Middle frontal gyrus (tissue), 1 donor: ENCODE data around the gene TTLL8.

ENCODE experiments used
- DNase-seq: peaks from one replicate; pipeline ENCODE4 v3.0.0-alpha.2; 2015; ENCODE audit warnings: low spot score; ENCODE audit errors: extremely low spot score

The TTLL8 gene

DNA sequence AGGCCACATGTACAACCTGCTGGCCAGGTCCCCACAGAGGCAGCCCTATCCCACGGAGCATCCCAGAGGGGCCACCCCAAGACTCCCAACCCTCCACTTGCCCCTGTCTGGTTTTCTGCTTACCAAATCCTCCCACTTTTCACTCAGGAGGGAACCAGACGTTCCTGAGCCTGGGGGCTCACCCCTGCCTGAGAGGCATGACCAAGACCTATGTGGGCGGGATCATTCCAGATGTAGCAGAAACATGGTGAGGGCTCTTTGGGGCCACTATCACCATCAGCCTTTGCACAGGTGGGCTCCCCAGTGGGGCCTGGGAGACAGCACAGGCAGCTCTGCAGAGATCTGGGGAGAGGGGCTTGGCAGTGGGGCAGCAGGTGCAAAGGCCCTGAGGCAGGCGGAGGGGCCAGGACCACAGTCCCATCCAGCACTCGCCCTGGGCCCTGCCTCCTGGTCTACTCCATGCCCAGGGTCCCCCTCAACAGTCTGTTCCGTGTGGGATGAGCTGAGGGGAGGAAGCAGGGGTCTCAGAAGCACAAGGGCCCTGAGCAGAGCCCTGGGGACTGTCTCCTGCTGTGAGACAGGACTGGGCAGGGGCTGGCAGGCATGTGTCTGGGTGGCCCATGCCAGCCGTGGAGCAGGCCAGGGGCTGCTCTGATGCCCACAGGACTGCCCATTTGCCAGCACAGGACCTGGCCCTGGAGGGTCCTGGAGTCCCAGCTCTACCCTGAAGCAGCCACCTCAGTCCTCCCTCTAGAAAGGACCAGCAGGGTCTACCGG, 88.2 kb downstream of the TTLL8 start:
- DNase-seq = no peak

GRCh38 chr22:49968831-49969661, 89.1 kb downstream of the TTLL8 start:
- DNase-seq = no peak
